ENCODE results near the gene HOXB1. TPM values are rescaled to one million over a fixed set of nuclear protein-coding genes. Genes with fewer than 3 reads are reported as not detected.

HOXB1 gene
- total RNA-seq, 4 donors from 2014 or later, result not detected

DNA sequence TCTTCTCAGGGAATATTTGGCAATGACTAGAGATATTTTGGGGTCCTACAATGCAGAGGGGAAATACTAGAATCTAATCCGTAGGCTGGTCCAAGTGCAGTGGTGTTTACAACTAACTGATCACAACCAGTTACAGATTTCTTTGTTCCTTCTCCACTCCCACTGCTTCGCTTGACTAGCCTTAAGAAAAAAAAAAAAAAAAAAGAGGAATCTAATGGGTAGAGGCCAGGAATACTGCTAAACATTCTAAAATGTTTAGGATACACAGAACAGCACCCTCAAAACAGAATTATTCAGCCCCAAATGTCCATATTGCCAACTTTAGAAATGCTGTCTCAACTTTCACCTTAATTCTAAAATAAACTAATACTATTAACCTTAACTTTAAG lies 51.8 kb downstream of the HOXB1 start:
- Histone ChIP-seq H3K36me3 (no peaks in the 10 kb centered on the region), H3K27me3 (no peaks in the 10 kb centered on the region), H3K4me1 (peaks cover 0 to 4% (median 0%) of the 10 kb centered on the region in 4 donors), H3K9me3 (no peaks in the 10 kb centered on the region), H3K27ac (no peak overlapping the region), H3K4me3 (no peak overlapping the region)
- DNase-seq, result no peak
- TF ChIP-seq, protein P1, sequence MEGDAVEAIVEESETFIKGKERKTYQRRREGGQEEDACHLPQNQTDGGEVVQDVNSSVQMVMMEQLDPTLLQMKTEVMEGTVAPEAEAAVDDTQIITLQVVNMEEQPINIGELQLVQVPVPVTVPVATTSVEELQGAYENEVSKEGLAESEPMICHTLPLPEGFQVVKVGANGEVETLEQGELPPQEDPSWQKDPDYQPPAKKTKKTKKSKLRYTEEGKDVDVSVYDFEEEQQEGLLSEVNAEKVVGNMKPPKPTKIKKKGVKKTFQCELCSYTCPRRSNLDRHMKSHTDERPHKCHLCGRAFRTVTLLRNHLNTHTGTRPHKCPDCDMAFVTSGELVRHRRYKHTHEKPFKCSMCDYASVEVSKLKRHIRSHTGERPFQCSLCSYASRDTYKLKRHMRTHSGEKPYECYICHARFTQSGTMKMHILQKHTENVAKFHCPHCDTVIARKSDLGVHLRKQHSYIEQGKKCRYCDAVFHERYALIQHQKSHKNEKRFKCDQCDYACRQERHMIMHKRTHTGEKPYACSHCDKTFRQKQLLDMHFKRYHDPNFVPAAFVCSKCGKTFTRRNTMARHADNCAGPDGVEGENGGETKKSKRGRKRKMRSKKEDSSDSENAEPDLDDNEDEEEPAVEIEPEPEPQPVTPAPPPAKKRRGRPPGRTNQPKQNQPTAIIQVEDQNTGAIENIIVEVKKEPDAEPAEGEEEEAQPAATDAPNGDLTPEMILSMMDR (IDR thresholded peaks at IDR 0.05), result no peak
- TF ChIP-seq POLR2A (IDR thresholded peaks at IDR 0.05), result no peak

Small RNA genes within 50 kb of the gene (small RNA-seq; reads per million reads assigned to genes)
- 0 reads per million in 2 donors for gene RF00019

Other genes starting within 250 kb of the HOXB1 start
- 10 to 100 TPM in 1 of 4 donors, 1 to 10 TPM in 3; 3.1 to 17.3 (median 6.5) TPM for gene SKAP1, start 100.8 kb downstream of the HOXB1 start, total RNA-seq
- gene HOXB2, start 14.1 kb upstream of the HOXB1 start, total RNA-seq, result 1 to 10 TPM; 1.4 to 9.6 (median 4.1) TPM
- 1 to 10 TPM; 1.8 to 6.6 (median 5.1) TPM for gene HOXB4, start 47.3 kb upstream of the HOXB1 start, total RNA-seq
- 10 to 100 TPM; 37.0 to 89.3 (median 65.4) TPM for gene HOXB3, start 59.2 kb upstream of the HOXB1 start, total RNA-seq
- gene HOXB5, start 62.8 kb upstream of the HOXB1 start, total RNA-seq, result 10 to 100 TPM in 3 of 4 donors, 1 to 10 TPM in 1; 7.7 to 22.5 (median 15.0) TPM
- 10 to 100 TPM; 34.3 to 98.4 (median 66.7) TPM for gene HOXB6, start 74.0 kb upstream of the HOXB1 start, total RNA-seq
- gene HOXB7, start 80.0 kb upstream of the HOXB1 start, total RNA-seq, result 10 to 100 TPM; 10.7 to 22.8 (median 19.0) TPM
- 10 to 100 TPM in 3 of 4 donors, 1 to 10 TPM in 1; 1.8 to 21.2 (median 14.9) TPM for gene HOXB8, start 84.3 kb upstream of the HOXB1 start, total RNA-seq
- gene HOXB9, start 95.3 kb upstream of the HOXB1 start, total RNA-seq, result 10 to 100 TPM; 13.7 to 47.5 (median 24.9) TPM
- gene PRAC1, start 191.5 kb upstream of the HOXB1 start, total RNA-seq, result not detected
- gene PRAC2, start 192.2 kb upstream of the HOXB1 start, total RNA-seq, result not detected
- gene HOXB13, start 197.7 kb upstream of the HOXB1 start, total RNA-seq, result under 1 TPM in 1 of 4 donors, not detected in 3; 0.54 TPM